NCI-H82 (cell line): Measurements from ENCODE around the gene PABPC1L.

ENCODE experiments used
- DNase-seq: peaks from one replicate; lab custom pipeline; 2025; lab: John Stamatoyannopoulos, UW

The PABPC1L gene

DNA sequence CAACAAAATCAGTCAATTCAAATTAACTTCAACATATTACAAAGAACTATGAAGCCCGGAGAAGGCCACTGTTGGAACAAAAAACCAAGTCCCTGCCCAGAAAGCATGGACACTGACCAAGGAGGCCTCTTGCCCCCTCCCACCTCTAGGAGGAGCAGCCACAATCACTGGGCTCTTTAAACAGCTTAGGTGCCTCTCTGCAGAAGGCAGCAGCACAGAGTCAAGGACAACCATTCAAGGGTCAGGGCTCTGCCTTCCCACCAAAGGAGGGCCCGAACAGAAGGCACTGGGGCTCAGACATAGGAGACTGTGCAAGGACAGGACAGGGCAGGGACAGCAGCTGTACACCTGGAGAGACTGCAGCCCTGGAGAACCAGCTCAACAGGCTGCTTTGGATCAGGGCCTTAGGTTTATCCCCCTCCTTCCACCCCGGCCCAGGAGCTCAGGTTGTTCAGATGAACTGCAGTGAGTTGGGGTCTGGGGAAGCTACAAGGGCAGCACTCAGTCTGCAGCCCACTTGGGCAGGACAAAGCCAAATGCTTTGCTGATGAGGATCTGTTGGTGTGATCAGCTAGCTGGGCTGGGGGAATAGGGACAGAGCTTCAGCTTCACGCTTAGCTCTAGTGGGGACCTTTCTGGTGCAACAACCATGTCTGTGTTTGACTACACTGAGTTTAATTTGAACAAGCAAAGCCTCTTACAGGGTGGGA is 32.6 kb downstream of the PABPC1L start:
- DNase-seq = peak; percentile 15

DNA sequence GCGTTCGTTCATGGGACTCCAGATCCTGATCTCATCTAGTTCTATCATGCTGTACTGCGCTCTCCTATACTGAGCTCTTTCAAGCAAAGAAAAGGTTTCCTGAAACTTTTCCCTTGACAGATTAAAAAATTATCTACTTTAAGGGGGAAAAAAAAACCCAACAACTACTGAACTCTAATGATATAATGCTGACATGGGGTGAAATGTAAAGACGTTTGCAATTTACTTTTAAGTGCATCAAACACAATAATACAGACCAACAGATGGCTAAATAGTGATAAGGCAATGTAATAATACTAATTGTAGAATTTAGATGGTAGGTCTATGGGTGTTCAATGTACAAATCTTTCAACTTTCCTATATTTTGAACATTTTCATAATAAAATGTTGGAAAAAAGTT is 34.0 kb downstream of the PABPC1L start:
- DNase-seq = no peak

DNA sequence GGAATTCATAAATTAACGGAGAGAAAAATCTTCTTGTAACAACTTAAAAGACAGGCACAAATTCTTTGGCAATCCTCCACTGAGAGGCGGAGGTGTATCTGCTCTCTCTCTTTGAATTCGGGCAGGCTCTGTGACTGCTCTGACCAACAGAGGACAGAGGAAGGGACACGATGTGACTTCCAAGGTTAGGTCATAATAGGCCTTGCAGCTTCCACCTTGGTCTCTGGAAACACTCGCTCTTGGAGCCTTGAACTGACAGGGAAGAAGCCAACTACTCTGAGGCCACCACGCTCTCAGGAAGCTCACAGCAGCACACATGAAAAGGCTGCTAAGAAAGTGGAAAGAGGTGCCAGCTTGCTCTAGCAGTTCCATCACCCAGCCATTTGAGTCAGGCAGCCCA is 35.4 kb downstream of the PABPC1L start:
- no peak for DNase-seq

DNA sequence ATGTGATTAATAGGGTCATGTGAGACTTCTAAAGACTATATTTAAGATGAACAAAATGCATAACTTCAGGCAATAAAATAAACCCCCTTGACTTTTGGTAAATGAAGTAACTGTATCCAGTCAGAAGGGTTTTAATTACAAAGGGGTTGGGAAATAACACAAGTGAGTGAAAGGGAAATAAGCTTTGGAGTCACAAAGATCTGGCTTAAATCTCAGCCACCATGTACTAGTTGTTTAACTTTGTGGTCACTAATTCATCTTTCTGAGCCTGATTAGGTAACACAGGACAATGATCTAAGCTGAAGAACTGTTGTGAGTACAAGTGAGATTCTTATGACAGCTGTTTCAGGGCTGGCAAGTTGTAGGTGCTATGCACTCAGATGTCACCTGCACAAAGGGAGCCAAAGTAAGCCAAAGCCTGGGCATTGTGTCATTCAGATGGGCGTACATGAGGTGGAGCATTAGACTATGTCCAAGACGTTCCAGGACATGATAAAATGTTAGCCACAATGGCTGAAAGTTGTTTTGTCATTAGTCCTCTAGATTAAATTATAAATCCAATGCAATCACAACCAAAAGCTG is 36.5 kb downstream of the PABPC1L start:
- DNase-seq = no peak

DNA sequence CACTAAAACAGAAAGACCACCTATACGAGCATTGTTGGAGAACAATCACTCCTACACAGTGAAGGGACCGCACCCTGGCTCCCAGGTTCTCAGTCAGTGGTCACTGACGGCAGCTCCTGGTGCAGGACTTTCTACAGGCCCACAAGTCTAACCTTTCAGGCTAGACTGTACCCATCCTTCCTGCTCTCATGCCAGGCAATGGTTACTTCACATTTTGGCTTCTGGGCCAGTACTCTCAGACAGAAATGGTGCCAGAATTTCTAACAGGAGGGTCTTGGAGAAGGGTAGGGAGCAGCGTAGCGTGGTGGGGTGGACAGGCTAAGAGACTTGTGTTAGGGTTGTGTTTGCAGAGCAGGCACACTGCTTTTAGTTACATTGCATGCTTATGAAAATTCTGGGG is 38.2 kb downstream of the PABPC1L start:
- no peak for DNase-seq

DNA sequence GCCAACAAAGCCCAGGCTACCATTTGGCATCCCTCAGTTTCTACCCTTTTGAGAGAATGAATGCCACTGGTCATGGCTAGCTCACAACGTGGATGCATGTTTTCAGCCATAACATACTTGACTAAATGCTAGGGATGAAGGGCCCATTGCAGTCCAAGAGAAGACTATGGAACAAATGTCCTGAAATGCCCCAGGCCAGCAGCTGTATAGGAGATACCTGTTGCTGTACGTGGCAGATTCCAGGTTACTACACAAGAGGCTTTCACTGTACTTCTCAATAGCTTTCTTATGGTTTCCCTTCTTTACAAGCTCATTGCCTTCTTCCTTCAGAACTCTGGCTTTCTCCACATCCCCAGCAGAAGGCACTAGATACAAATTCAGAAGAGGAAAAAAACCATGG is 38.7 kb downstream of the PABPC1L start:
- no peak for DNase-seq

DNA sequence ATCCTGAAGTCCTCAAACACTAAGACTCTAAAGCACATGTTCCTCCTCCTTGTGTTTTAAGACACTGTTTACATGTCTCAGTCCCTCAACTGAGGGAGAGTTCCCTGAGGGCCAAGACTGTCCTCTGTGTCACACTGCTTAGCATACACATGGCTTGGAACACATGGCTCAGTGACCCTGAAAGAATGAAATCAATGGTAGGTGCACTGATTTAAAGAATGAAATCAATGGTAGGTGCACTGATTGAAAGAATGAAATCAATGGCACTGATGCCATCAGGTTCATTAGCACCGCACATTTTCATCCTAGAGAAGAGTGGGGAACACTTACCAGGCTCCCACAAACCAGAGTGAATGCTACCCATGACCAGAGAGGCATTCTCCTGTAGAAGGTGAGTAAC is 40.5 kb downstream of the PABPC1L start:
- no peak for DNase-seq

DNA sequence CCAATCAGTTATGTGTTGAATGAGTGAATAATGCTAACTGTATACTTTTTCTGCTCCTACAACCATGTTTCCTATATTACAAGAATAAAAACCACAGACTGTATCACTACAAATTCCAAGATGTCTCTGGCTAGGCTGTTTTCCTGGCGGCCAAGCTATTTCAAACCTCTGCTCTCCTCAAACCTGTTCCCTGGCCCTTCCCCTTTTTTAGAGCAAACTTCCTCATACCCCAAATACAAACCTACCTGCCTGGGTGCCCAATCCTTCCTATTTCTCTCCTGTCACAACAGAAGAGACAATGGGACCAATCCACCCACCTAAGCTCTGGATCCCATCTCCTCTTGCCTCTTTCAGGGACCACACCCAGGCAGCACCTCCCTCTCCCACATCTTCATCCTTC is 42.9 kb downstream of the PABPC1L start:
- no peak for DNase-seq

DNA sequence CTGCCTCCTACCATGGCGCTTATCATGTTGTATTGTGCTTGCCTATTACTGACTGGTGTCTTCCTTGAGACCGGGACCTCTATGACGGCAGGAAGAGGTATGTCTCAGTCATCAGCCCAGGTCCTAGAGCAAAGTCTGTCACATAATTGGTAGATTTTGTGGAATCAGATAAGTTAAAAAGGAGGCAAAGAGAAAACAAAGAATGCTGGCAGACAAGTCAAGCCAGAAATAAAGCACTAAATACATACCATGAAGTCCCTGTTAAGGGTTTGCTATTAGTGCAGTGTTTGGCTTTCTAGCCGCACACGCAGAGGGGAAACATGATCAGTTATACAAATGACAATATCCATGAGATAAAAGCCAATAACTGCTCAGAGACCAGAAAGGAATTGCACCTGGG is 44.4 kb downstream of the PABPC1L start:
- DNase-seq = no peak

DNA sequence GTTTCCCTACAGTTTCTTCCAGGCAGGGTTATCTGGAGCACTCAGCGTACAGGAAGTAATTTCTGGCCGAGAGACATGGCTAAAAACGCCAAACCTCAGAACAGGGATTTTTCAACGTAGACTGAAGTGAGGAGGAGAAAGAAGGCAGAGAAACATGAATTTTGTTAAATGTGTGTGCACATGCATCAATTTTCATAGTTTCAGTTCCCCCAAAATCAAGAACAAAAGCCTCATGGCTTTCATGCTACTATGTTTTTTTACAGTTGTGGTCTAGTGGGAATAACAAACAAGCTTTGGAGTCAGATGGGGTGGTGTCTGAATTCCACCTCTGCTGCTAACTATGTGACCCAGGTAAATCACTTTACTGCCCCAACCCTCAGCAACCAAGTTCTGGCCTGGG is 45.4 kb downstream of the PABPC1L start:
- no peak for DNase-seq

DNA sequence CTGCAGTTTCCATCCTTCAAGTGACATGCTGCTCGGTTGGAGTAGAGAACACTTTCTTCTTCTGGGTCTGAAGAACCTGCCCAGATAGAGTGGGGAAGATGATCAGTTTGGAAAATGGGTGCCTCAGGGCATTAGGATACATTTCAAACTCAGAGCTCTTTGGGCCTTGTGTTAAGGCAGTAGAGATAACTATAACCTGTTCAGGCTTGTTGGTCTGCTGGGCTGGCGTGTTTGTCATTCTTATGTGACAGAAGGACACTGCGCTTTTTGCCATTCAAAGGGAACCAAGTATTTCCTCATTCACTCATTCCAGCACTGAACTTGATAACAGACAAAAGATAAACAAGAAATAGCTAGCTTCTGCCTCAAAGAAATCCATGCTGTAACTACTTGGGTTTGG is 46.5 kb downstream of the PABPC1L start:
- DNase-seq = no peak

DNA sequence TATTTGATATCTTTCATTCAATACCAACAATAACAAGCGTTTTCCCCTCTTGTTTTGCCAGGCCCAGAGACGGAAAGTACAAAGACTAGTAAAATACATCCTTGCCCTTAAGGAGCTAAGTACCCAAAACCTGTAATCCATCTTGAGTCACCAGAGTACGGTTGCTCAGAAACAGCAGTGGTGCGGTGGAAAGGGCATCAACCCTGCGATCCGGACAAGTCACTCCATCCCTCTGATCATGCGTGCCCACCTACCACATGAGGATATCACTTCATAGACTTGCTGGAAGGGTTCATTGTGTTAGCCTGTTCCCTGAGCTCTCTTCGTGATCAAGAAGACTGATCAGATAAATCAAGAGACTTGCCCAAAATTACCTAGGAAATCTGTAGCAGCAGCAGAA is 48.4 kb downstream of the PABPC1L start:
- DNase-seq = no peak

DNA sequence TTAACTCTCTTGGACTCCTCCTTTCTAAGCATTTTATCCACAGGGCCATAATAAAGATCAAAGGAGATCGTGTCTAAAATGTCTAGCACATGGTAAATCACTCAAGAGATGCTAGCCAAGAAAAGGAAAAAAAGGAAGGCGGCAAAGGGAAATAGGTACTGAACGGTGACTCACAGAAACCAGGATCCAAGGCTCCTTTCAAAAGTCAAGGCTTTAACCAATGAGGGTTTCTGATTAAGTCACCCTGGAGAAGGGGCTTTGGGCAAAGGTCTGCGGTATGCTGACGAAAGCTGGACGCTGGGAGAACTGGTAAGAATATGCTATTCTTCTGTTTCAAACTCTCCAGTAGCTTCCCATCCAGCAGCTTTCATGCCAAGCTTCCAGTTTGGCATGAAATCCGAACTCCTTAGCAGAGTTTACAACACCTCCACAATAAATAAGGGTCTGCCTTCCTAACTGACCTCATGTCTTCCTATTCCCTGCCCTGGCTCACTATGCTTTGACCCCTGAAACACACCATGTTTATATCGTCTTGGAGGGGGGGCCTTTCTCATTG is 49.3 kb downstream of the PABPC1L start:
- peak; percentile 45 for DNase-seq

DNA sequence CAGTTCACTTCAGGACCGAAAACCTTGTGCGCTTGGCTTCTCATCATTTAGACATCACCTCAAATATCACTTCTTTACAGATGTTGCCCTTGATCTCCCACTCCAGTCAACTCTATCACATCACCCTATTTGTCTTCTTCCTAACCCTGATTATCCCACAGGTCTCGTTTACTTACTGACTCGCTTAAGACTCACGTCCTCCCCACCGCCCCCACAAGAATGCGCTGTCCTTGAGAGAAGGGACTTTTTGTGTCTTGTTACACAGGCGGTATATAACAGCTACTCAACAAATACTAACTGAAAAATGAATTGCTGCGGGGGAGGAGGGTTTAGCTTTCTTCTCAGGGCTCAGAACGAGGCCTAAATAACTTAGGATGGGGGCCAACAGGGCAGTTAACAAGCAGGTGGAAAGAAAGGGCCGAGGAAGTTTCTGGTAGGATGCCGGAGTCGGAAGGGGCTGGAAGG is 49.8 kb downstream of the PABPC1L start:
- peak; percentile 61 for DNase-seq

DNA sequence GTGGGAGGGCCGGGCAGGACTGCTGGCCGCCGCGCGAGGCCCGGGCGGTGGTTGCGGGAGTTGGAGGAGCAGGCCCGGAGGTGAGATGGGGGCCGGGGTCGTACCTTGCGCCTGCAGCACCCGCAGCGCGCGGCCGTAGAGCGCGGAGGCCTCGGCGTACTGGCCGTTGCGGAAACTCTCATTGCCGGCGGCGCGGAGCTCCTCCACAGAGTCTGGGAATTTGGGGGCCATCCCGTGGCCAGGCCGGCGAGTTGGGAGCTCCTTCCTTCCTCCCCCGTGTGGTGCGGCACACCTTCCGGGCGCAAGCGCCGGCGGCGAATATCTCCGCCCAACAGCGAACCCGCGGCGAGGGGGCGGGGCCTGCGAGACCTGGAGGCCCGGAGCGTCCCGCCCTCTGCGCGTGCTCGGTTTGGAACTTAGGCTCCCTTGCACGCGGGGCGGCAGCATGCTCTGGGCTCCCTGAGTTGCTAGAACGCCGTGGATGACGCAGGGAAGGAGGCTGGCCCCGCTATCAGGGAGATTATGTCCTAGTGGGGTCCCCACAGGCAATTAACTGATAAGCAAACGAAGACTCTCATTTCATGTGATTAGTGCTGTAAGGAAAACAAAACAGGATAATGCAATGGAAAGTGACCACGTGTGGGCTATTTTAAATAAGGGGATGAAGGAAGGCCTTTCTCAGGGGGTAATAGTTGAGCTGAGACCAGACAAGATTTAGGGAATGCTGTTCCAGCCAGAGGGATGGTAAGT is 50.4 kb downstream of the PABPC1L start, which contains the start of gene TOMM34:
TSS of gene TOMM34 (minus strand) at position 295 of the 750 bp plus-strand sequence. CDS start at position 231, 64 bp downstream.
- peak; percentile 99 for DNase-seq

DNA sequence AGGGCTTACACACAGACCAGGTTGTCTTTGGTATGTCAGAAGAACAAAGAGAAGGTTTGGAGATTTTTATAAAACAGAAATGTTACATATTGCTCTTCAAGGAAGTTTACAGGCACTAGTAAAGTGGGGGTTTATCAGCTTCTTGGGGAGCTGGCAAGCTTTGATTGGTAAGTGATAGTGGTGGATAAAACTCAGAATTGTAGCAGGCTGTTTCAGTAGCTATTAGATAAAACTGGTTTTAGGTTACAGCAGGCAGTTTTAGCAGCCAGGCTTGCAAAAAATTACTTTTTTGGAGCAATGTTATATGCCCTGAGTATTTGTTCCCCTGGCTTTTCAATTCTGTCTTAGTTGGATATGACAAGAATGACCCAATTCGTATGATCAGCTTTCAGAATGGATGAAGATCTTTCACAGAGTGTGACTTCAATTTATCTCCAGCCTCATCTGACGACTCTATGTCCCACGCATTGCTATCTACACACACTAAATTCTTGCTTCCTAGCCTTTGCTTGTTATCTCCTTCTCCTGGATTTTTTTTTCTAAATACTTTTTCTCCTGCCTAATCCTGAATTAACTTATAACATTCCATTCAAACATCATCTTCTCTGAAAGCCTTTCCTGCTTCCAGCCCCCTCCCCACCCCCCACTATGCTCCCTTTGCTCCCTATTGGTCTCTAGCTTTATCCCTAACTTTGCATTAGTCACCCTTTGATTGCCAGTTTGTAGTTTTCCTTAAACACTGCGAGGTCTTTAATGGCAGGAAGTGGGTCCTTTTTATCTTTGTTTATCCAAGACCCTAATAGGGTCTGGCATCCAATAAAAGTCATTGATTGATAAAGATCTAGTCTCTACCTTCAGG is 51.4 kb downstream of the PABPC1L start:
- DNase-seq = peak; percentile 53

DNA sequence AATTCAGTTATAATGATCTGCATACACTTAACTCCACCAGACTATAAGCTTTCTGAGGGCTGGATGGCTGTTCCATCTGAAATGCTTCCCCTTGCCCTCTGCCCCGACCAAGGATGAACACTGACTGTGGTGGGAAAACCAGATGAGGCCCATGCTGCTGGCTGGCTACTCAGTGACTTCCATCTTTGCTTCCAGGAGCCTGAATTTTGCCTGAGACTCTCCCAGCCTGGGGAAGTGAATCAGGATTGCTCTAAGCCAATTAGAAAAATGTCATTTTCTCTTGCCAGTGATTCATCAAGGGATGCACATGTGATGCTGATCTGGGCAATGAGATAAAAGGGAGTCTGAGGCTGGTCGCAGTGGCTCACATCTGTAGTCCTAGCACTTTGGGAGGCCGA is 52.0 kb downstream of the PABPC1L start:
- peak; percentile 98 for DNase-seq

DNA sequence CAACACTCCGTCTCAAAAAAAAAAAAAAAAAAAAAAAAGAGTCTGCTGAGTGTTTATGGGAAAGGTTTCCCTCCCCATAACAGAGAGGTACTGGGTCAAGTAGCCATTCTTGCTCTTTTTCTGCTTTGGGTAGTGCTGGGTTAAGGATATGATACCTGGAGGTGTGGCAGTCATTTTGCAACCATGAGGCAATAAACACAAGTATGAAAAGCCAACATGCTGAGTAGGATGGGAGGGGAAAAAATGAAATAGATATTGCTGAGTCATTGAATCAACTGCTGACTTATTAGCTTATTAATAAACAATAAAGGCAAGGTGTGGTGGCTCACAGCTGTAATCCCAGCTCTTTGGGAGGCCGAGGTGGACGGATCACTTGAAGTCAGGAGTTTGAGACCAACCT is 52.6 kb downstream of the PABPC1L start:
- DNase-seq = no peak

DNA sequence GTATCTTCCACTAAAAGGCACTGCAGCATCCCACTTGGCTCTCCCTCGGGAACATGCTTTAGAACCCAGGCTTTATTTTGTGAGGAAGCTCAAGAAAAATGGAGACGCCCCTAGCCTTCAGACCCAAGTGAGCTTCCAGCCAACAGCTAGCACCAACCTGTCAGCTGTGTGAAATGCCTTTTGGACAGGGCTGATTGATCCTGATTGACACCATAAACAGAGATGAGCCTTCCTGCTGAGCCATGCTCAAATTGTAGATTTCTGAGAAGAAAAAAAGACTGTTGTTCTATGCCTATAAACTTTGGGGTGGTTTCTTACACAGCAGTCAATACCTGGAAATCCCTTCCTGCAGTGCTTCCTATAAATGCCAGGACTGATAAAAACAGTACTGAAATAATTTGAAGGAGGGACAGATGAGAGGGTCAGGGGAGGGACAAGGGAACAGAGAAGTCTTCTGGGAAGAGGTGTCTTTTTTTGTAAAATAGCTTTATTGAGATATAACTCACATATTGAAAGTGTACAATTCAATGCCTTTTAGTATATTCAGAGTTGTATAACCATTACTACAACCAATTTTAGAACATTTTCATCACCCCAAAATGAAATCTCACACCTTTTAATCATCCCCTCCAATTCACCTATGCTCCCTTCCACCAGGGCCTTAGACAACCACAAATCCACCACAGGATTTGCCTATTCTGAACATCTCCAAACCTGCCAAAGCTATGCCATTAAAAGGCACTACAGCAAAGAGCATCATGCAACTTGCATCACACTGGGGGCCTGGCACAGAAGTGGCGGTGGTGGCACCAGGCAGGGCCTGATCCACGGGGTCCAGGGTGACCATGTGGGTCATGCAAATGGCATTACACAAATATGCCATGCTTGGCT is 53.7 kb downstream of the PABPC1L start:
- peak; percentile 38 for DNase-seq

DNA sequence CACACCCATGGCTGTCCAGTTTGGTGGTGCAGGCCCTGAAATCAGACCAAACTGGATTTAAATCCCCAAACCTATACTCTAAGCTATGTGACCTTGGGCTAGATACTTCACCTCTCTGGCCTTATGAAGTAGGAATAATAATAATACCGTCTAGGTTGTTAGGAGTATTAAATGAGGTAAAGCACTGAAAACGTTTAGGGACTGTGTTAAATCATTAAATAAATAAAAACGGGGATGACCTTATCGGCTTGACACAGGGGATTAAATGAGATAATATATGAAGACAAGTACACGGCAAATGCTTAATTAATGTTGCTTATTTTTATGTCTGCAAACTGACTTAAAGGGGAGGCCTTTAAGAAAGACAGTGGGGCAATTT is 55.8 kb downstream of the PABPC1L start:
- DNase-seq = no peak
